IPS DF 6.9 (cell line): Measurements from ENCODE around the gene PLS1.
"Not testable (repeated sequence)": the region's sequence is repeated elsewhere in the genome, so short reads cannot be mapped to it uniquely, and the experiment has no call there.

Experiments
- DNase-seq: peaks from one replicate; pipeline ENCODE4 v3.0.0-alpha.2; 2013; ENCODE audit warnings: low read depth, low spot score
- H3K27ac ChIP-seq: one replicate; pipeline ENCODE4 v1.5.1; 2013; ENCODE audit warnings: low read length, control low read depth
- H3K27me3 ChIP-seq: 2 replicates; pipeline ENCODE4 v1.6.1; 2013; ENCODE audit warnings: mild to moderate bottlenecking, low read length; ENCODE audit not compliant: control insufficient read depth, insufficient read depth
- H3K36me3 ChIP-seq: 2 replicates; pipeline ENCODE4 v1.6.1; 2013; ENCODE audit warnings: low read length; ENCODE audit not compliant: control insufficient read depth, insufficient read depth
- H3K4me1 ChIP-seq: 2 replicates; pipeline ENCODE4 v1.6.1; 2013; ENCODE audit warnings: low read length; ENCODE audit not compliant: control insufficient read depth, insufficient read depth
- H3K4me3 ChIP-seq: 2 replicates; pipeline ENCODE4 v1.5.1; 2013; ENCODE audit warnings: mild to moderate bottlenecking, low read length
- H3K9me3 ChIP-seq: 2 replicates; pipeline ENCODE4 v1.6.1; 2013; ENCODE audit warnings: low read length, inconsistent platforms; ENCODE audit not compliant: control insufficient read depth, insufficient read depth
- WGBS: extraction: QIAGEN DNeasy Blood & Tissue Kit; methylation state at CpG from one replicate; pipeline ENCODE4 v1.1.7; 2013; ENCODE audit warnings: mixed read lengths, missing lambda C conversion rate; ENCODE audit not compliant: insufficient read length, insufficient coverage; 5-methylcytosine and 5-hydroxymethylcytosine counted together

PLS1 gene

GRCh38 chr3:142680710-142681109, 84.5 kb downstream of the PLS1 start:
- WGBS = no CpG with 5 or more reads among the region's 2 CpGs
- Histone ChIP-seq H3K36me3 (no peaks in the 10 kb centered on the region), H3K9me3 (no peaks in the 10 kb centered on the region), H3K27me3 (no peaks in the 10 kb centered on the region), H3K27ac (no peak overlapping the region), H3K4me3 (no peak overlapping the region), H3K4me1 (no peaks in the 10 kb centered on the region)
- DNase-seq = no peak

DNA sequence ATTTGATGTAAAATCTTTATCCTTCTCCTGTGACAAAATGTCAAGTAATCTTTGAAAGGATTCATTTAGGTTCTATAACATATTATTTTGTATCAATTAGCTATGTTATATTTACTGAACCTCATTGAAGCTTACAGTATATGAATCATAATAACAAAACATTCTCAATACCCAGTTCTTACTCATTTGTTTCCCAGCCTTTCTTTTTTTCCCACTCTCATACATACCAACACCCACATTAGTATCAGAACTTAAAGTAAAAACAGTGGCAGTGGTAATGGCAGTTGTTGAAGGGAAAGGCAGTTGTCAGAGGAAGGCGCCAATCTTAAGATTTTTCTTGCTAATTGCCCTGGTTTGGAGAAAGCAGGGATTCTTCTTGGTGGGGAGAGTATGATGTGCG, 94.4 kb downstream of the PLS1 start:
- WGBS = no CpG with 5 or more reads among the region's 2 CpGs
- H3K9me3 ChIP-seq = no peaks in the 10 kb centered on the region

DNA sequence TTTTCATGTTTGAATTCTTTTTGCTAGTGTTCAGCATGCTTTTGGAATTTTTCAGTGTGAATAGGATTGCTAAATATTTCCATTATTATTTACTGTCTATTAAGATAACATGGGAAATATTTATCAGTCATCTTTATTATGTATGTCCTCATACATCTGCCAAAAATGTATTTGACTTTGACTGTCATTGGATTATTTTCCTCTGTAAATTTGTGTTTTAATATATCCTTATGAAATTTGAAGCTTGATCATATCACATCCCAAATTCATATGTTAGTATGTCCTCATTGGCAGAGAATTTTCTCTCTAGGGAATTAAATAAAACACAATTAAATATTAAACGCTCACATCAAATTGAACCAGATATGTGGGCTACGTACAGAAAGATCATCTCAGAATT, 95.3 kb downstream of the PLS1 start:
- no peaks in the 10 kb centered on the region for H3K36me3 ChIP-seq
- no peaks in the 10 kb centered on the region for H3K4me1 ChIP-seq
- H3K4me3 ChIP-seq = no peak overlapping the region
- H3K27ac ChIP-seq = no peak overlapping the region
- H3K27me3 ChIP-seq = no peaks in the 10 kb centered on the region
- no CpG with 5 or more reads among the region's 2 CpGs for WGBS
- no peaks in the 10 kb centered on the region for H3K9me3 ChIP-seq
- DNase-seq = no peak

More for the DNA sequence above, 94.4 kb downstream of the PLS1 start:
- H3K36me3 ChIP-seq = no peaks in the 10 kb centered on the region
- H3K27me3 ChIP-seq = no peaks in the 10 kb centered on the region
- DNase-seq = no peak
- no peak overlapping the region for H3K4me3 ChIP-seq
- H3K4me1 ChIP-seq = no peaks in the 10 kb centered on the region
- H3K27ac ChIP-seq = no peak overlapping the region

DNA sequence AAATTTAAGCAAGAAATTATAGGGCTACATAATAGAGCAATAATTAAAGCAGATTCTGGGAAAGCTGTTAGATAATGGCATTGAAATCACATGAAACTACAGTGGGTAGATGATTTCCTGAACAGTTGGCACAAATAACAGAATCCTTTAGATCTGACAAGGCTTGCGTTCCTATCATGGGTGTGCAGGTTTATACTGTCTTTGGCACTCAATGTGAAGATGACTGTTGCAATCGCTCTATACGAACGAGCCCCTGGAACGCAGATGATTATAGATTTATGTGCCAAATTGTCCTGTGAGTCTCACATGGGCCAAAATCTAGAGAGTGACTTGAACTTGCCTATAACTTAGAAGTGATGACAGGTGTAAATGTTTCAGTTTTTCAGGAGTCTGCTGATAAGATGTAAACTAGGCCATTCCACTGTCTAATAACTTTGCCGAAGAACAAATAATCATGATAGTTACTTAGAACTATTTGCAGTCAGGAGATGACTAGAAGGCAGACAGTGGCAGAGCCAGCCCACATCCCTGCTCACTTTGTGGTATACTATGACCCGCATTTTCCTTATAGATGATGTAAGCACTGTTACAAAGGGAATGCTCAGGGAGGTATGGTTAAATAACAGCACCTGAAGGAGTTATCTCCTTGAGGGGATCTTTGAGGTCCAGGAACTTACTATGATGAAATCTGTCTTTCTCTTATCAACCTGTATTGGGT, 97.1 kb downstream of the PLS1 start:
- DNase-seq = no peak
- Histone ChIP-seq H3K4me3 (no peak overlapping the region), H3K4me1 (no peaks in the 10 kb centered on the region), H3K27me3 (no peaks in the 10 kb centered on the region), H3K36me3 (no peaks in the 10 kb centered on the region), H3K27ac (no peak overlapping the region), H3K9me3 (no peaks in the 10 kb centered on the region)
- WGBS = no CpG with 5 or more reads among the region's 7 CpGs

DNA sequence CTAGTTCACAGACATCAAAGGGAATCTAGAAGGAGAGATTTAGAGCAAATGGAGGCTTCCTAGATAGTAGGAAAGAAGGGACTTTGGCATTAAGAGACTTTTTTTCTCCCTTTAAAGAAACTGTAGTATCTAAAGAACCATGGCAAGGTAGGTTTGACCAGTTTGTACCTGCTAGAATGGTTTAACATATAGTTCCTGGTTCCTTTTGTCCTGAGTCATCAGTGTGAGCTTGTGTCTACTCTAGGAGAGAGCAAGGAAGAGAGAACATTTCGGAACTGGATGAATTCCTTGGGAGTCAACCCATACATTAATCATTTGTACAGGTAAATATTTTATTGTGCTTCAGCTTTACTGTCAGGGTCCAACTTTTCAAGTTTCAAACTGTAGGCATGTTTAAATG, 98.0 kb downstream of the PLS1 start:
- H3K27ac ChIP-seq = no peak overlapping the region
- no peaks in the 10 kb centered on the region for H3K27me3 ChIP-seq
- no peak for DNase-seq
- no peaks in the 10 kb centered on the region for H3K4me1 ChIP-seq
- H3K4me3 ChIP-seq = no peak overlapping the region
- WGBS = no CpG with 5 or more reads among the region's 1 CpG
- no peaks in the 10 kb centered on the region for H3K9me3 ChIP-seq
- H3K36me3 ChIP-seq = no peaks in the 10 kb centered on the region

DNA sequence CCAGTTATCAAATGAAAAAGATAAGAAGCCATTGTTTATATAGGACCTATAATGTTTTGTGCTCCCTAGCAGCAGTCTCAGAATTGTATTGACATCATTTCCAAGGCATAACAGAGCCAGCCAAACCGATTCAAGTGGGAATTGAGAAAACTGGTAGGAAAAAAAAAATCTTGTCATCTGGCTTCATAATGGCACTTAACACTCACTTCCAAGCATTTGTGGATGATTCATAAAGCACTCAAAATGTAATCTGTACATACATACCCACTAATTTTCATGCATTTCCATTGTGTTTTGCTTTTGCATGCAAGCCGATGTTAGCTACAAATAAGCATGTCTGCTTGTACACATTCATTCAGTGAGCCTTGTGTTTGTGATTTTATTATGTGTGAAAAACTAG, 109.0 kb downstream of the PLS1 start:
- no peak overlapping the region for H3K4me3 ChIP-seq
- H3K36me3 ChIP-seq = no peaks in the 10 kb centered on the region
- DNase-seq = no peak
- no peaks in the 10 kb centered on the region for H3K4me1 ChIP-seq
- no peaks in the 10 kb centered on the region for H3K9me3 ChIP-seq
- no CpG with 5 or more reads among the region's 2 CpGs for WGBS
- no peak overlapping the region for H3K27ac ChIP-seq
- no peaks in the 10 kb centered on the region for H3K27me3 ChIP-seq

DNA sequence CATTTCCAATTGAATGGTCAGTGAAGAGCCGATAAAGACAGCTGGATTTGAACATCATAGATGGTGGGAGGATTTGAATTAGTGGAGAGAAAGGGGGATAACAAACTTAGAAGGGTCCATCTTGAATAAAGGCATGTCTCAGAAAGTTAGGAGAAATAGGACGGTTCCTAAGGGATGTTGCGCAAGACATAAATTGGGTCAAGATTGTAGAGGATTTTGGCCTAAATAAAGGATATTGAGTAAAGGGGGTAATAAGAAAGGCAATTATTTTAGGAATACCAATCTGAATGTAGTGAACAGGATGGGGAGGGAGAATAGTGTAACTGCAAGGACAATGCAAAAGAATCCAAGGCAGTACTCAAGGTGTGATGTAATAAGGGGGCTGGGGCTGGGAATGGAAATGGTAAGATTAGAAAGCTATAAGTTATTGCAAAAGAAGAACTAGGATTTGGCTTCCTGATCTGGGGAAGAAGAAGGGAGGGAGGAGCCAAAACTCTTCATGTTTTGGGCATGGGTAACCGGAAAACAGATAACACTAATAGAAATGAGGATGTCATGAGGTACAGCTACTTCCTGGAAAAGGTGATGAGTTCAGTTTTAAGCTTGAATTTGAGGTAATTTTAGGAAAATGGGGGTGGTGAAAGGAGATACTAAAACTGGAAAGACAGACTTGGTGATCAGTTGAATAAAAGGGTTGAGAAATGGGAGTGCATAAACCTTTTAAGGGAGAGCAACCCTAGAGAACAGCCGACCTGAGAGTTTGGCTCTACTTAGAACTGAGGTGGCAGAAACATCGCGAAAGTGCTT, 110.3 kb downstream of the PLS1 start:
- H3K27me3 ChIP-seq = no peaks in the 10 kb centered on the region
- H3K4me3 ChIP-seq = no peak overlapping the region
- WGBS = no CpG with 5 or more reads among the region's 7 CpGs
- H3K4me1 ChIP-seq = no peaks in the 10 kb centered on the region
- DNase-seq = no peak
- H3K36me3 ChIP-seq = no peaks in the 10 kb centered on the region
- no peaks in the 10 kb centered on the region for H3K9me3 ChIP-seq
- H3K27ac ChIP-seq = no peak overlapping the region

DNA sequence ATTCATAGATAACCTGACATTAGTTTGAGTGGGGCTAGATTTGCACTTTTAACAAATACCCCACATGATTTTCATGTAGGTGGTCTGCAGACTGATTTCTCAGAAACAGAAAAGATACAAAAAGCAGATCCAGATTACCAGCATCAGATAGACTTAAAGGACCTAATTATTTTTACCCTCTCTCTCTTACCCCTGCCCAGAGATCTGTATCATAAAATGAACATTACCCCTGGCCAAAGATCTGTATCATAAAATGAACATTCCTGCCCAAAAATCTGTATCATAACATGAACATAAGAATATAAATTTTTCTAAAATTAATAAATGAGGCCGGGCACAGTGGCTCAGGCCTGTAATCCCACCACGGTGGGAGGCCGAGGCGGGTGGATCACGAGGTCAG, 113.0 kb downstream of the PLS1 start:
- Histone ChIP-seq H3K27ac (no peak overlapping the region), H3K4me3 (no peak overlapping the region), H3K9me3 (no peaks in the 10 kb centered on the region), H3K4me1 (no peaks in the 10 kb centered on the region), H3K36me3 (no peaks in the 10 kb centered on the region), H3K27me3 (no peaks in the 10 kb centered on the region)
- no CpG with 5 or more reads among the region's 5 CpGs for WGBS
- DNase-seq = no peak

GRCh38 chr3:142714882-142715281, 118.7 kb downstream of the PLS1 start:
- H3K4me3 ChIP-seq, H3K27ac ChIP-seq, H3K27me3 ChIP-seq, H3K9me3 ChIP-seq, H3K4me1 ChIP-seq, H3K36me3 ChIP-seq, DNase-seq: not testable (repeated sequence)
- no CpG with 5 or more reads among the region's 3 CpGs for WGBS

- Histone ChIP-seq H3K27ac (no peak overlapping the region), H3K36me3 (no peaks in the 10 kb centered on the region), H3K9me3 (no peaks in the 10 kb centered on the region), H3K27me3 (no peaks in the 10 kb centered on the region), H3K4me1 (no peaks in the 10 kb centered on the region), H3K4me3 (no peak overlapping the region)
- no peak for DNase-seq
- WGBS = no CpG with 5 or more reads among the region's 4 CpGs
Observed at GRCh38 chr3:142716102-142716501, 119.9 kb downstream of the PLS1 start.

GRCh38 chr3:142723665-142723967, 127.4 kb downstream of the PLS1 start:
- Histone ChIP-seq H3K9me3 (no peaks in the 10 kb centered on the region), H3K27me3 (no peaks in the 10 kb centered on the region), H3K36me3 (no peaks in the 10 kb centered on the region), H3K4me1 (no peaks in the 10 kb centered on the region), H3K4me3 (peak overlapping the region; percentile 18; the same call in 1 of the 2 replicates), H3K27ac (no peak overlapping the region)
- no peak for DNase-seq
- no CpG with 5 or more reads among the region's 10 CpGs for WGBS
